DMS 273 (cell line): ENCODE measurements around the gene RGS18.
A peak's percentile ranks its signal among the peaks of the same experiment; 100 is the strongest.
"Not testable (repeated sequence)": the region's sequence is repeated elsewhere in the genome, so short reads cannot be mapped to it uniquely, and the experiment has no call there.

ENCODE experiments used
- DNase-seq: peaks from one replicate; lab custom pipeline; 2025; ENCODE audit not compliant: unreplicated experiment; lab: John Stamatoyannopoulos, UW

The RGS18 gene

DNA sequence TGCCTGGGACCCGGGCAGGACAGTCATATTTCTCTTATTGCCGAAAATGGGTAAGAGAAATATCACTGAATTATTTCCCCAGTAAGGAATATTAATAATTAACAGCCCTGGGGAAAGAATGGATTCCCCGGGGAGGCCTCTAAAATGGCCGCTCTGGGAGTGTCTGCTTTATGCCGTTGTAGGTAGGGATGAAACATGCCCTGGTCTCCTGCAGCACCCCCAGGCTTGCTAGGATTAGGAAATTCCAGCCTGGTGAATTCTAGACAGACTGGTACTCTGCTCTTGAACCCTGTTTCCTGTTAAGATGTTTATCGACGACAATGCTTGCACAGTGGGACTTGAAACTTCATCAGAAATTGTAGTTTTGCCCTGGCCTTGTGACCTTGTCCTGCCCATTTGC is 6.7 kb downstream of the RGS18 start:
- DNase-seq: not testable (repeated sequence)

DNA sequence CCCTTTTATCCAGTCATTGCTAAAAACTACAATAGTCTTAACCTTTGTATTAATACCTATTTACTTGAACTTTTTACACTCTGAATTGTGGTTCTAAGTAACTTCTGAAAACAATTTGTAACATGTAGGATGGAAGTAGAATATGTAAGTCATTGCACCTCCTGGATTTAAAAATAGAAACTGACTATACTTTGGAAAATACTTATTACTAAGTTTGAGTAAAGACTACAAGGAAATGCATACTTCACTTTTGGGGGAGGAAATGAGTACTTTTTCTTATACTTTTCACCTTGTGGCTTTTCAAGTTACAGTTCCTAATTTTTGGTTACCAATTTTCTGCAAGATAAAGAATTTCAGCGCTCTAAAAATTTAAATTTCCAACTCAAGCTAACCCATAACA is 8.7 kb downstream of the RGS18 start:
- DNase-seq: no peak

GRCh38 chr1:192167911-192168700 is 9.8 kb downstream of the RGS18 start:
- DNase-seq: no peak

DNA sequence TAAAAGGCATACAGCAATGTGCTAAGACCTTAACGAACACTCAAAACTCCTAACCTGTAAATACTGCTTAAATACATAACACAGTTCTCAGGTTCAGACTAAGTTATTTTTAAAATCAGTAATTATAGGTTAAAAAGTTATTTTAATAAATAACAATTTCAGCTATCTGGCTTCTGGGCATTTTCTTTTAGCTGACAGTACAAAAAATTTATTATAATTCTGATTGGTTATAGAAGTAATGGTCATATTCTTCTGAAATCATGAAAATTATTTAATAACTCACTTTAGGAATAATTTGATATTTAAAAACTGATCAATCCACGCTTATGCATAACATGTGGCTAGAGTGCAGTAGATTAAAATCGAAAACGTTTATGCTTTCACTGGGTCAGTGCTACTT is 10.7 kb downstream of the RGS18 start:
- no peak for DNase-seq

DNA sequence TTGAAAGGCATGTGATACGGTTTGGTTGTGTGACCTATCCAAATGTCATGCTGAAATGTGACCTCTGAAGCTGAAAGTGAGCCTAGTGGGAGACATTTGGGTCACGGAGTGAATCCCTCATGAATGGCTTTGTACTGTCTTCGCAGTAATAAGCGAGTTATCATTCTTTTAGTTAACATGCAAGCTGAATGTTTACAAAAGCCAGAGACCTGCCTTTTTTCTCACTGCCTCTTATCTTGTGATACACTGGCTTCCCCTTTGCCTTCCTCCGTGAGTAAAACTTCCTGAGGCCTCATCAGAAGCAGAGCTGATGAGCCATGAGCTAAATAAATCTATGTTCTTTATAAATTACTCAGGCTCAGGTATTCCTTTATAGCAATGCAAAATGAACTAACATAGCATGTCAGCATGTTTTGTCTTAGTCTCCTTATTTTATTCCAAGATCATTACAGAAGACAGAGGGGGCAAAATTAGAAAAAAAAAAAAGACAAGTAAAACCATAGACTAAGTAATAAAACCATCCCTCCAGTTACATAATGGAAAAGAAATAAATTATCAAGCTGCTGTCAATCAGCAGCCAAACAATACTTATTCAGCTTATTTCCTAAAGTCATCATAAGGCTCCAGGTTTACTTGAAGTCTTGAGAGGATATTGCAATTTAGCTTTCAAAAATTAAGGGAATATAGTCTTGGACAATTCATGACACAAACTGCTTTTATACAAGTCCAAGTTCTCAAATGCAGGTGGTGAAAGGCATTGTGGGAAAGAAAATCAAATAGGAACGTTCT is 12.1 kb downstream of the RGS18 start:
- DNase-seq: no peak

GRCh38 chr1:192171123-192171522 is 12.9 kb downstream of the RGS18 start:
- DNase-seq: no peak

GRCh38 chr1:192175971-192176370 is 17.7 kb downstream of the RGS18 start:
- no peak for DNase-seq

DNA sequence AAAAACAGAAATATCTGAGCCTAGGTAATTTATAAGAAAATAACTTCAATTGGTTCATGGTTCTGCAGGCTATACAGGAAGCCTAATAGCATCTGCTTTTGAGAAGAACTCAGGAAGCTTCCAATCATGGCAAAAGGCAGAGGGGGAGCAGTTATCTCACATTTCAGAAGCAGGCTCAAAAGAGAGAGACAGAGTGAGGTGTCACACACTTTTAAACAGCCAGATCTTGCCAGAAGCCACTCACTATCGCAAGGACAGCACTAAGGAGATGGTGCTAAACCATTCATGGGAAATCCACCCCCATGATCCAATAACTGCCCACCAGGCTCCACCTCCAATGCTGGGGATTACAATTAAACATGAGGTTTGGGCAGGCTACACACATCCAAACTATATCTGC is 25.5 kb downstream of the RGS18 start:
- no peak for DNase-seq

GRCh38 chr1:192186197-192186596 is 27.9 kb downstream of the RGS18 start:
- DNase-seq: no peak

GRCh38 chr1:192190066-192190465 is 31.8 kb downstream of the RGS18 start:
- no peak for DNase-seq

GRCh38 chr1:192201303-192201702 is 43.0 kb downstream of the RGS18 start:
- peak; percentile 1 for DNase-seq

GRCh38 chr1:192224396-192224795 is 66.1 kb downstream of the RGS18 start:
- DNase-seq: no peak

DNA sequence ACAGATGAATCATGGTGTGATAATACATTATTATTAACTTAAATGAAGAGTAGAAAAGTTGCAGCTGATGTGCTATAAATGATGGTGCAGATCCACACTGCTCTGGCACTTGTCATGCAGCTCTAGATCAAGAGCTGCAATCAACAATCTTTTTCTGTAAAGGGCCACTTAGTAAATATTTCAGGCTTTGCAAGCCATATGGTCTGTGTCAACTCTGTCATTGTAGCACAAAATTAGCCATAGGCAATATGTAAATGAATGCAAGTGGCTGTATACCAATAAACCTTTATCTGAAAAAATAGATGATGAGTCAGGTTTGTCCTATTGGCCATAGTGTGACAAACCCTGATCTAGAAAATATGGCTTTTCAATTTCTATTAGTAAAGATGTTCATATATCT is 66.6 kb downstream of the RGS18 start:
- no peak for DNase-seq

- no peak for DNase-seq
Measured at GRCh38 chr1:192225266-192225665, 67.0 kb downstream of the RGS18 start.

- DNase-seq: no peak
Measured at GRCh38 chr1:192225703-192226102, 67.4 kb downstream of the RGS18 start.

DNA sequence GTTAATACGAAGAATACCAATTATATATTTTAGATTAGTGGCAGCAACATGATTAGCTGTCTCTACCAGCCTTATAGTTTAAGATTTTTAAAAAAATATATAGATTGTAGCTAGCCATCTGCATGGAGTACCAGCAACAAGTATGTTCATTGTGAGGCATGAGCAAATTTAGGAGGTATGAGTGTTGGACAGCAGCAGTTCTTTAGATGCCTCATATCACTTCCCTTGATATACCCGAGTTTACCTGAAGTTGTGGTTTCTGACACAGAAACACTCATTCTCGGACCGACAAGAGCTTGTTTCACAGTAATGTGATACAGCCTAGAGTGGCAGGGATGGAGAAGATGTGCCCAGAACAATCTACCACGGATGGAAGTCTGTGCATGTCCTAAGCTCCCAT is 69.1 kb downstream of the RGS18 start:
- DNase-seq: no peak

DNA sequence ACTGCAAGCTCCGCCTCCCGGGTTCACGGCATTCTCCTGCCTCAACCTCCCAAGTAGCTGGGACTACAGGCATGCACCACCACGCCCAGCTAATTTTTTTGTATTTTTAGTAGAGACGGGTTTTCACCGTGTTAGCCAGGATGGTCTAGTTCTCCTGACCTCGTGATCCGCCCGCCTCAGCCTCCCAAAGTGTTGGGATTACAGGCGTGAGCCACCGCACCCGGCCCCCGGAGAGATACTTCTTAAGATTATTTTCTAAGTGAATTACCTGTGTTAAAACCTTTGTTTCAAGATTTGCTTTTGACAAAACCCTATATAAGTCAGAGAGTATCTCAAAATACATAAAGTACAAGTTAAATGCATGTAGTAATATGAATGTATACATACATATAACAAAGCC is 69.7 kb downstream of the RGS18 start:
- not testable (repeated sequence) for DNase-seq

- no peak for DNase-seq
Measured at GRCh38 chr1:192232817-192233417, 74.7 kb downstream of the RGS18 start.

GRCh38 chr1:192235127-192235526 is 76.9 kb downstream of the RGS18 start:
- no peak for DNase-seq
